Mucosa of descending colon (tissue), 3 donors: ENCODE data around the gene CDC42BPB. TPM values are rescaled to one million over a fixed set of nuclear protein-coding genes. Genes with fewer than 3 reads are reported as not detected.
"Not testable (repeated sequence)": the region's sequence is repeated elsewhere in the genome, so short reads cannot be mapped to it uniquely, and the experiment has no call there.

Source experiments
- ATAC-seq: fragments of 200-7000 bp; cut with Tn5 transposase; one replicate; pipeline ENCODE4 v1.9.1; 2020; ENCODE audit warnings: mild to moderate bottlenecking, moderate library complexity
- DNase-seq, 3 donors: peaks; one replicate each; pipeline ENCODE4 v3.0.0-alpha.2; 2020
- H3K36me3 ChIP-seq: fragments of 200-600 bp; one replicate; pipeline ENCODE4 v1.8.0; 2021; ENCODE audit warnings: low read depth, mild to moderate bottlenecking
- H3K4me1 ChIP-seq: fragments of 200-600 bp; one replicate; pipeline ENCODE4 v1.8.0; 2021; ENCODE audit warnings: low read depth, mild to moderate bottlenecking
- H3K4me3 ChIP-seq: fragments of 200-600 bp; one replicate; pipeline ENCODE4 v1.8.0; 2021; ENCODE audit warnings: mild to moderate bottlenecking
- H3K9me3 ChIP-seq: fragments of 200-600 bp; one replicate; pipeline ENCODE4 v1.8.0; 2021; ENCODE audit warnings: mild to moderate bottlenecking
- intact Hi-C, 2 donors: fragments of 100-400 bp; cut with DNase I in 1 of 2; cut with micrococcal nuclease in 1 of 2; formaldehyde crosslinking; loops; one replicate each; pipeline versions ENCODE4 v1.11.0 to v1.11.1; 2022; cut with DNase I, micrococcal nuclease
- total RNA-seq, 3 donors: library from RNA; stranded (reverse); fragmentation: NEBNext Ultra II Directional in 2 of 3; extraction: Animal tissue kit (Norgen Biotek cat#: 25700) in 2 of 3; gene quantifications; one replicate each; pipeline versions ENCODE4 v1.2.1 to v1.2.4, GENCODE V29; 2021 to 2023
- TF ChIP-seq, protein P1 (sequence below): fragments of 200-600 bp; IDR thresholded peaks from one replicate; pipeline ENCODE4 v1.8.0; 2022; ENCODE audit warnings: antibody characterized with exemption, mild to moderate bottlenecking
- donor health status: DM: no; HTN: no; CAD: no; lungs with moderate emphysema.
- donor health status: DM: no; HTN: no; CAD: no.
- donor health status: DM: no; HTN: yes; CAD: no.

The CDC42BPB gene
- total RNA-seq, 3 donors from 2014 or later, result 77.6 to 106 (median 84.4) TPM

GRCh38 chr14:102898298-102898697, 159.1 kb downstream of the CDC42BPB start:
- no peak for DNase-seq

DNA sequence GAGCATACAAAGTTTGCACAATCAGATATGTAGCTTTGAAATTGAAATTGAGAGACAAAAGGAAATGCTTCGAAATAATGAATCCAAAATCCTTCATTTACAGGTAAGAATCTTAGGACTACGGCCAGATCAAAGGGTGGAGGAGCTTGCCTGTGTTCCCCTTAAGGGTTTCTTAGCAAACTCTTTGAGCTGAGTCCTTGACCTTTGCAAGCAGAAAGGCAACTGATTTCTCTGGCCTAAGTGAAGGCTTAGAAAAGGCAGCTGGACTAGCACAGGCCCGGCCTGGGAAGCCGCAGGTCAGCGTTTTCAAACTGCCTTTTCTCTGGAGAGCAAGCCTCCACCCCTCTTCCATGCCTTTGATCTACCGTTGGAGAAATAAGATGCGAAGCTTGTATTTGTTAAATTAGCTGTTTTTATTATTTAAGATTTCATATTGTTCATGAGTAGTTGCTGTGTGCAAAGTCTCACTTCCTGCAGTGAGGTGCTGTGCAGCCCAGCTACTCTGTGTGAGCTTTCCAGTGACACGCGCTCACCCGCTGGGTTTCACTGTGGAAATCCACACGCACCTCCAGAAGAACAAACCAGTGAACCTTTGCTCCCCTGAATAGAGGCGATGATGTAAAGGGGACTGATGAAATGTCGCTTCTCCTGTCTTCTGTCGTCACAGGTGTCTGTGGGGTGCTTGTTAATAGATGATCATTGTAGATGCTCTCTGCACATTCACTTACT, 159.9 kb downstream of the CDC42BPB start:
- TF ChIP-seq, protein P1, sequence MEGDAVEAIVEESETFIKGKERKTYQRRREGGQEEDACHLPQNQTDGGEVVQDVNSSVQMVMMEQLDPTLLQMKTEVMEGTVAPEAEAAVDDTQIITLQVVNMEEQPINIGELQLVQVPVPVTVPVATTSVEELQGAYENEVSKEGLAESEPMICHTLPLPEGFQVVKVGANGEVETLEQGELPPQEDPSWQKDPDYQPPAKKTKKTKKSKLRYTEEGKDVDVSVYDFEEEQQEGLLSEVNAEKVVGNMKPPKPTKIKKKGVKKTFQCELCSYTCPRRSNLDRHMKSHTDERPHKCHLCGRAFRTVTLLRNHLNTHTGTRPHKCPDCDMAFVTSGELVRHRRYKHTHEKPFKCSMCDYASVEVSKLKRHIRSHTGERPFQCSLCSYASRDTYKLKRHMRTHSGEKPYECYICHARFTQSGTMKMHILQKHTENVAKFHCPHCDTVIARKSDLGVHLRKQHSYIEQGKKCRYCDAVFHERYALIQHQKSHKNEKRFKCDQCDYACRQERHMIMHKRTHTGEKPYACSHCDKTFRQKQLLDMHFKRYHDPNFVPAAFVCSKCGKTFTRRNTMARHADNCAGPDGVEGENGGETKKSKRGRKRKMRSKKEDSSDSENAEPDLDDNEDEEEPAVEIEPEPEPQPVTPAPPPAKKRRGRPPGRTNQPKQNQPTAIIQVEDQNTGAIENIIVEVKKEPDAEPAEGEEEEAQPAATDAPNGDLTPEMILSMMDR, result no peak
- ATAC-seq (no peak), DNase-seq (no peak)
- Histone ChIP-seq H3K9me3 (no peaks in the 10 kb centered on the region), H3K4me3 (no peak overlapping the region), H3K4me1 (no peaks in the 10 kb centered on the region), H3K36me3 (no peaks in the 10 kb centered on the region)
- intact Hi-C loops, result no loop called here

More at GRCh38 chr14:102898298-102898697, 159.1 kb downstream of the CDC42BPB start:
- no peaks in the 10 kb centered on the region for H3K4me1 ChIP-seq
- no peak overlapping the region for H3K4me3 ChIP-seq
- TF ChIP-seq, protein P1, result no peak
- no peaks in the 10 kb centered on the region for H3K9me3 ChIP-seq
- H3K36me3 ChIP-seq, result no peaks in the 10 kb centered on the region
- intact Hi-C loops, result no loop called here
- no peak for ATAC-seq

DNA sequence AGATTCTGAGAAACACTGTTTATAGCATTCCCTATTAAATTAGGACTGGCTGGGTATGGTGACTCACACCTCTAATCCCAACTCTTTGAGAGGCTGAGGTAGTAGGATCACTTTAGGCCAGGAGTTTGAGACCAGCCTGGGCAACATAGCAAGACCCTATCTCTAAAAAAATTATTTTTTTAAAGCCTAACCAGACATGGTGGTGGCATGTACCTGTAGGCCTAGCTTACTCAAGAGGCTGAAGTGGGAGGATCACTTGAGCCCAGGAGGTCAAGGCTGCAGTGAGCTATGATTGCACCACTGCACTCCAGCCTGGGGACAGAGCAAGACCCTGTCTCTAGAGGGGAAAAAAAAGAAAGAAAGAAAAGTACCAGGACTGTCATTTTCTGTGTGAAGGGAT, 160.6 kb downstream of the CDC42BPB start:
- H3K4me3 ChIP-seq, H3K4me1 ChIP-seq, ATAC-seq, H3K36me3 ChIP-seq, intact Hi-C loops, DNase-seq, H3K9me3 ChIP-seq: not testable (repeated sequence)

DNA sequence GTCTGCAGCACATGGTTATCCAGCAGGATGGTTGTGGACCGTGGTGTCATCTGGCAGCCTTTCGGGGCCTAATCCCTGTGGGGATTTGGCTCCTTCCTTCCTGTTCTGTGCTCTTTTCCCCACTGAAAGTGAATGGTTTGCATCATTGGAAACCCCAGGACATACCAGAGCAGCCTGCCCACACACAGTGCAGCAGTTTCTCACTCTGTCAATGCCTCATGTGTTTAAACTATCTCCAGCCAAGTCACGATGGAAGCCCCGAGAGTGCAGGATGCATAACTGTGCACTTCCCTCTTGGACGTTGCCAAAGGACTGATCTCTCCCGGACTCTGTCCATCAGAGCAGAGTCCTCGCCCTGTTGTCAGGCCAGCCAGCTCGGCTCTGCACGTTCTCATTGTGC, 163.9 kb downstream of the CDC42BPB start:
- DNase-seq (peak in 2 of 3 donors; percentile 54 to 55), ATAC-seq (peak; percentile 74)
- Histone ChIP-seq H3K9me3 (no peaks in the 10 kb centered on the region), H3K4me1 (no peaks in the 10 kb centered on the region), H3K4me3 (no peak overlapping the region), H3K36me3 (no peaks in the 10 kb centered on the region)
- intact Hi-C loops, result no loop called here
- TF ChIP-seq, protein P1, result no peak

- H3K4me3 ChIP-seq, result no peak overlapping the region
- DNase-seq, result no peak
- no peak for ATAC-seq
- no peaks in the 10 kb centered on the region for H3K4me1 ChIP-seq
- H3K9me3 ChIP-seq, result no peaks in the 10 kb centered on the region
- intact Hi-C loops, result no loop called here
- no peaks in the 10 kb centered on the region for H3K36me3 ChIP-seq
- TF ChIP-seq, protein P1, result no peak
Measured at GRCh38 chr14:102892651-102893050, 164.7 kb downstream of the CDC42BPB start.

GRCh38 chr14:102891556-102891955, 165.8 kb downstream of the CDC42BPB start:
- intact Hi-C loops, result no loop called here
- Histone ChIP-seq H3K4me3 (no peak overlapping the region), H3K9me3 (no peaks in the 10 kb centered on the region), H3K36me3 (no peaks in the 10 kb centered on the region), H3K4me1 (no peaks in the 10 kb centered on the region)
- DNase-seq, result no peak
- TF ChIP-seq, protein P1, result no peak
- ATAC-seq, result no peak
